Neural cell (in vitro differentiated cells): ENCODE results near the gene BPTF. TPM values are rescaled to one million over a fixed set of nuclear protein-coding genes. Genes with fewer than 3 reads are reported as not detected.

Experiments used
- H2AFZ ChIP-seq: fragments of 200-600, 300-800 bp; sonication (generic), shearing (Covaris generic); 2 replicates; pipeline ENCODE4 v1.6.0; 2014; ENCODE audit warnings: low read depth, mild to moderate bottlenecking, antibody characterized with exemption, low read length, moderate library complexity
- H3F3A ChIP-seq: fragments of 200-600 bp; shearing (Covaris generic); 2 replicates; pipeline ENCODE4 v1.6.1; 2016; ENCODE audit warnings: mild to moderate bottlenecking, moderate library complexity, mixed read lengths, antibody characterized with exemption, low read length; ENCODE audit not compliant: insufficient read depth, poor library complexity, severe bottlenecking
- H3K27ac ChIP-seq: fragments of 200-600, 300-800 bp; sonication (generic), shearing (Covaris generic); 2 replicates; pipeline ENCODE4 v1.5.1; 2014; ENCODE audit warnings: mild to moderate bottlenecking, low read length, moderate library complexity
- H3K27me3 ChIP-seq: fragments of 300-800, 200-600 bp; sonication (generic), shearing (Covaris generic); 2 replicates; pipeline ENCODE4 v1.6.0; 2014; ENCODE audit warnings: mild to moderate bottlenecking, low read depth, low read length, moderate library complexity; ENCODE audit not compliant: insufficient read depth
- H3K36me3 ChIP-seq: fragments of 300-800, 200-600 bp; sonication (generic), shearing (Covaris generic); 2 replicates; pipeline ENCODE4 v1.5.1; 2014; ENCODE audit warnings: mild to moderate bottlenecking, antibody characterized with exemption, low read length, moderate library complexity; ENCODE audit not compliant: insufficient read depth
- H3K4me2 ChIP-seq: fragments of 300-800, 200-600 bp; sonication (generic), shearing (Covaris generic); 2 replicates; pipeline ENCODE4 v1.6.0; 2014; ENCODE audit warnings: mild to moderate bottlenecking, low read length
- H3K4me3 ChIP-seq: fragments of 300-800, 200-600 bp; sonication (generic), shearing (Covaris generic); 2 replicates; pipeline ENCODE4 v1.5.1; 2014; ENCODE audit warnings: mild to moderate bottlenecking, low read length, moderate library complexity
- H3K79me2 ChIP-seq: fragments of 200-600 bp; shearing (Covaris generic); replicated peaks from 2 replicates; pipeline ENCODE4 v1.6.0; 2014; ENCODE audit warnings: mild to moderate bottlenecking, low read length, moderate library complexity; ENCODE audit not compliant: insufficient read depth
- H3K9ac ChIP-seq: fragments of 300-800, 200-600 bp; sonication (generic), shearing (Covaris generic); 2 replicates; pipeline ENCODE4 v1.6.1; 2016; ENCODE audit warnings: mild to moderate bottlenecking, low read length, mixed read lengths
- H3K9me2 ChIP-seq: fragments of 200-600 bp; shearing (Covaris generic); 2 replicates; pipeline ENCODE4 v1.6.1; 2016; ENCODE audit warnings: mild to moderate bottlenecking, low read length, mixed read lengths; ENCODE audit not compliant: insufficient read depth
- H3K9me3 ChIP-seq: fragments of 200-600, 300-800 bp; sonication (generic), shearing (Covaris generic); 2 replicates; pipeline ENCODE4 v1.6.1; 2016; ENCODE audit warnings: mild to moderate bottlenecking, mixed run types, low read length, moderate library complexity, mixed read lengths
- H4K20me1 ChIP-seq: fragments of 200-600 bp; shearing (Covaris generic); 2 replicates; pipeline ENCODE4 v1.6.1; 2016; ENCODE audit warnings: mild to moderate bottlenecking, mixed run types; ENCODE audit not compliant: insufficient read depth
- CTCF ChIP-seq: fragments of 450-650 bp; IDR thresholded peaks from 2 replicates; pipeline ENCODE4 v1.5.1; 2014; ENCODE audit warnings: antibody characterized with exemption, mild to moderate bottlenecking, moderate library complexity; ENCODE audit not compliant: poor library complexity, severe bottlenecking
- EP300 ChIP-seq: fragments of 450-650 bp; conservative IDR thresholded peaks from 2 replicates; pipeline ENCODE4 v1.6.1; 2014; ENCODE audit warnings: antibody characterized with exemption, mild to moderate bottlenecking, moderate library complexity; ENCODE audit not compliant: poor library complexity, severe bottlenecking
- EZH2 ChIP-seq: fragments of 200-600, 300-800 bp; shearing (Covaris generic), sonication (generic); IDR thresholded peaks from 2 replicates; pipeline ENCODE4 v1.6.1; 2014; ENCODE audit warnings: antibody characterized with exemption, low read length, borderline replicate concordance, mild to moderate bottlenecking; ENCODE audit not compliant: insufficient read depth, poor library complexity, severe bottlenecking
- POLR2AphosphoS5 ChIP-seq: IDR thresholded peaks from 2 replicates; pipeline ENCODE4 v1.6.1; 2012
- REST ChIP-seq: IDR thresholded peaks from 2 replicates; pipeline ENCODE4 v1.6.1; 2012; ENCODE audit warnings: borderline replicate concordance
- SMC3 ChIP-seq: fragments of 450-650 bp; conservative IDR thresholded peaks from 2 replicates; pipeline ENCODE4 v1.6.1; 2014; ENCODE audit warnings: antibody characterized with exemption, mild to moderate bottlenecking, moderate library complexity; ENCODE audit not compliant: poor library complexity
- polyA plus RNA-seq: library from polyadenylated mRNA; depleted of rRNA; stranded (reverse); fragments of >200 nt; gene quantifications from 2 replicates; pipeline ENCODE4 v1.2.3, GENCODE V29; 2014

The BPTF gene
- polyA plus RNA-seq, 1 donor from 2014 or later = 46.7 TPM

GRCh38 chr17:67834634-67835033 lies 9.3 kb downstream of the BPTF start:
- peaks cover 21% of the 10 kb centered on the region for H4K20me1 ChIP-seq
- TF ChIP-seq CTCF = no peak
- no peak for TF ChIP-seq EP300
- no peaks in the 10 kb centered on the region for H3F3A ChIP-seq
- H2AFZ ChIP-seq = no peak overlapping the region
- H3K9me2 ChIP-seq = no peaks in the 10 kb centered on the region
- H3K9me3 ChIP-seq = no peaks in the 10 kb centered on the region
- no peak overlapping the region for H3K9ac ChIP-seq
- no peak overlapping the region for H3K4me2 ChIP-seq
- no peak overlapping the region for H3K27ac ChIP-seq
- H3K79me2 ChIP-seq = peaks cover 89% of the 10 kb centered on the region
- no peaks in the 10 kb centered on the region for H3K27me3 ChIP-seq
- H3K36me3 ChIP-seq = no peaks in the 10 kb centered on the region
- no peak overlapping the region for H3K4me3 ChIP-seq

GRCh38 chr17:67836205-67836987 lies 11.1 kb downstream of the BPTF start:
- Histone ChIP-seq H3K27me3 (no peaks in the 10 kb centered on the region), H3K79me2 (peaks cover 88% of the 10 kb centered on the region), H3K36me3 (no peaks in the 10 kb centered on the region), H3K9ac (no peak overlapping the region), H3K4me3 (no peak overlapping the region), H3K27ac (no peak overlapping the region), H2AFZ (no peak overlapping the region), H3F3A (no peaks in the 10 kb centered on the region), H3K9me3 (no peaks in the 10 kb centered on the region), H3K4me2 (no peak overlapping the region), H4K20me1 (peaks cover 14% of the 10 kb centered on the region), H3K9me2 (no peaks in the 10 kb centered on the region)
- TF ChIP-seq EP300 (no peak), CTCF (no peak), SMC3 (no peak), EZH2 (no peak), REST (no peak), POLR2AphosphoS5 (no peak)
